ENCODE measurements around the gene IFI27.

Gene IFI27

DNA sequence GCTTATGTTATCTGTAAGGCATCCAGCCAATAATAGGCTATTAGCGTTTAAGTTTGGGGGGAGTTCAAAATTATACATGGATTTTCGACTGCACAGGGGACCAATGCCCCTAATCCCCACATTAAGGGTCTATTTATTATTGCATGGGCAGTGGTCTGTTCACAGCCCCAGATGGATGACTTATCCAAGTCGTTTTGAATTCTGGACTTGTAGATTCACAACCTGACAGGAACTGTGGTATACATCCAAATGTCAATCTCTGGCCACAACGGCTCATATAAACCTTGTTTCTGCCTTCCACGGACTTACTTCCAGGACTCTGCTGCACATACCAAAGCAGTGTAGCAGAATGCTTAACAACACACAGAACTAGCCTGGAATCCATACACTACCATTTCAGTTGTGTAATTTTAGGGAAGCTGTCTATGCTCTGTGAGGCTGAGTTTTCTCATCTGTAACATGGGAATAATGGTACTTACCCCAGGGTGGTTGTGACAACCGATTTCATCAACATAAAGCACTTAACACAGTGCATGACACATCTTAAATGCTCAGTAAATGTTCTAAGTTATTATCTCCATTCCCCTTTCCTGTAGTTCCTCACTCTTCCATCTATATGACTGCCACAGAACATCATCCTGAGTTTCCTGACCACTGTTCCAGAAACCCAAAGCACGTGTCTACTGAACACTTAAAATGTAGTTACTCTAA is 33.3 kb upstream of the IFI27 start:
- Mint-ChIP-seq H3K4me1 (peaks cover 38% of the 10 kb centered on the region), H3K9me3 (peaks cover 68% of the 10 kb centered on the region), H3K36me3 (ENCODE audit: low read depth) (peaks cover 78% of the 10 kb centered on the region), H3K27me3 (ENCODE audit: low read depth, poor library complexity) (no peaks in the 10 kb centered on the region), H3K27ac (no peak overlapping the region), H3K4me3 (no peak overlapping the region)
- no peak for DNase-seq
- TF ChIP-seq, protein P1, sequence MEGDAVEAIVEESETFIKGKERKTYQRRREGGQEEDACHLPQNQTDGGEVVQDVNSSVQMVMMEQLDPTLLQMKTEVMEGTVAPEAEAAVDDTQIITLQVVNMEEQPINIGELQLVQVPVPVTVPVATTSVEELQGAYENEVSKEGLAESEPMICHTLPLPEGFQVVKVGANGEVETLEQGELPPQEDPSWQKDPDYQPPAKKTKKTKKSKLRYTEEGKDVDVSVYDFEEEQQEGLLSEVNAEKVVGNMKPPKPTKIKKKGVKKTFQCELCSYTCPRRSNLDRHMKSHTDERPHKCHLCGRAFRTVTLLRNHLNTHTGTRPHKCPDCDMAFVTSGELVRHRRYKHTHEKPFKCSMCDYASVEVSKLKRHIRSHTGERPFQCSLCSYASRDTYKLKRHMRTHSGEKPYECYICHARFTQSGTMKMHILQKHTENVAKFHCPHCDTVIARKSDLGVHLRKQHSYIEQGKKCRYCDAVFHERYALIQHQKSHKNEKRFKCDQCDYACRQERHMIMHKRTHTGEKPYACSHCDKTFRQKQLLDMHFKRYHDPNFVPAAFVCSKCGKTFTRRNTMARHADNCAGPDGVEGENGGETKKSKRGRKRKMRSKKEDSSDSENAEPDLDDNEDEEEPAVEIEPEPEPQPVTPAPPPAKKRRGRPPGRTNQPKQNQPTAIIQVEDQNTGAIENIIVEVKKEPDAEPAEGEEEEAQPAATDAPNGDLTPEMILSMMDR (IDR thresholded peaks at IDR 0.05), result no peak

DNA sequence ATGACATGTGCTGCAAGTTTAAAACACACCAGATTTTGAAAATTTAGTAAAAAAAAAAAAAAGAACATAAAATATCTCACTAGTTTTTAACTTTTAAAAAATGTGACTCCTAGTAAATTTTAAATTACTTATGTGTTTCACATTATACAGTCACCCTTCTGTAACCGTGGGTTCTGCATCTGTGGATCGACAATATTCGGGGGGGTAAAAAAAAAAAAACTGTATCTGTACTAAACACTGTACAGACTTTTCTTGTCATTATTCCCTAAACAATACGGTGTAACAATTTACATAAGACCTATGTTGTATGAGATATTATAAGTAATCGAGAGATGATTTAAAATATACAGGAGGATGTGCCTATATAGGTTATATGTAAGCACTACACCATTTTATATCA is 32.7 kb upstream of the IFI27 start:
- TF ChIP-seq, protein P1 (IDR thresholded peaks at IDR 0.05), result no peak

DNA sequence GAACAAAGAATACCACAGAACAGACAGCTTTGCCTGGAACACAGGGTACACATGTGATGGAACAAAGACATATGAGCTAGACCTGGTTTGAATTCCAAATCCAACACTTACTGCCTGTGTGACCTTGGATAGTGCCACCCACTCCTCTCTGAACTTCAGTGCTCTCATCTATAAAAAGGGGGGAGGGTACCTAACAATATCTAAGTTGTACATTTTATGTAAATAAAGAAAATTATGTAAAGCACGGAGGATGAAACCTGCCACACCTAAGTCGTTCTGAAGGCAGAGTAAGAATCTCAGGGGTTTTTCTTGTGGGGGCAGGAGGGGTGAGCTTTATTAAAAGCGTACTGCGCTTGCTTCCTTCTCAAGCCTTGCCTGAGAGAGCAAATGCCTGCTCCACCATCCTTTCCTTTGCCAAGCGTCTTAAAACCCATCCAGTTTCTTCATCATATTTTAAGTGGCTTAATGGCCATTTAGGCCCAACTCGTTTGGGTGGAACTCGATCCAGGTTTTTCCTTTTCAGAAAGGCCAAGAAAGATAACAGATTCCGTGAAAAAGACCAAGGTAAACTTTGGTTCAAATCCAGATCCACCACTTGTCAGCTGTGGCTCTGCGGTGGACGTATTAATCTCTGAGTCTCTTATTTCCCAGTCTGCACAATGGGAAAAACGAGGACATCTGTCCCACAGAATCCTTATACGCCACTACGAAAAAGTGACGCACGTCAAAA is 30.5 kb upstream of the IFI27 start:
- TF ChIP-seq, protein P1 (IDR thresholded peaks at IDR 0.05), result no peak
- Mint-ChIP-seq H3K27ac (peak overlapping the region; percentile 99), H3K9me3 (peaks cover 60% of the 10 kb centered on the region), H3K4me1 (peaks cover 57% of the 10 kb centered on the region), H3K36me3 (ENCODE audit: low read depth) (peaks cover 77% of the 10 kb centered on the region), H3K27me3 (ENCODE audit: low read depth, poor library complexity) (no peaks in the 10 kb centered on the region), H3K4me3 (peak overlapping the region; percentile 100)
- no peak for DNase-seq

More for the DNA sequence above, 32.7 kb upstream of the IFI27 start:
- Mint-ChIP-seq H3K27me3 (ENCODE audit: low read depth, poor library complexity) (no peaks in the 10 kb centered on the region), H3K9me3 (peaks cover 67% of the 10 kb centered on the region), H3K4me1 (peaks cover 40% of the 10 kb centered on the region), H3K27ac (no peak overlapping the region), H3K36me3 (ENCODE audit: low read depth) (peaks cover 79% of the 10 kb centered on the region), H3K4me3 (peak overlapping the region; percentile 100)
- DNase-seq, result no peak

DNA sequence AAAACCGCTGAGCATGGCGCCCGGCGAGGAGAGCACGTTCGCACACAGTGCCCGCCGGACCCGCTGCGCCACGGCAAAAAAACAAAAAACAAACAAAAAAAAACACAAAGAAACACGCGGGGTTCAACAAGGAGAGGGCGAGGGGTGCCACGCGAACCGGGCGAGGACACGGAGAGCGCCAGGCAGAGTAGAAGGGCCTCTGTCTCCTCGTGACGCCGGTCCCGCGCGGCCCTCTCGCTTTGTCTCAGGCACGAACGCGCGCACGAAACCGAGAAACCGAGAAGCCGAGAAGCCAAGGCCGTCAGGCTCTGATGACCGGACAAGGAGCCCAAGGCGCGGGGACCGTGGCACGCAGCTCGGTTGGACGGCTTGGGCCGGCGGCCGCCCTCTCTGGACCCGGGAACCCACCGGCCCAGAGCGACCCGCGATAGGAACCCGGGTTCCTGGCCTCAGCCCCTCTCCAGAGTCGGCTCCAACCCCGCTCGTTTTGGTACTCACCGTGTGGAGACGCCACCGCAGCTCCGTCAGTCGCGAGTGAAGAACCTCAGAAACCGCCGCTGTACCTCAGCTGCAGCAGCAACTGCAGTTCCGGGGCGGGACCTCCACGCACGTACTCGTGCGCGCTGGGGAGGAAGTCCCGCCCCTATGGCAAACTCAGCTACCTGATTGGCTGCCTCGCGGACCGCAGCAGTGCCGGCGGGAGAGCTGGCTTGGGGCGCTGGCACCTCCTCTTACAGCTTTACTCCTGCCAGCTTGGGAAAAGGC is 29.7 kb upstream of the IFI27 start, which contains the start of the genes DDX24 and IFI27L1:
Gene DDX24, minus strand, starts transcription at position 582 of the 765 bp plus-strand sequence. CDS start 1,460 bp downstream, outside the sequence.
Gene IFI27L1, plus strand, starts transcription at position 690 of the 765 bp plus-strand sequence. CDS start 15,628 bp downstream, outside the sequence.
- TF ChIP-seq, protein P1 (IDR thresholded peaks at IDR 0.05), result no peak
- peak within 1 kb of the TSS; percentile 100 for H3K4me3 Mint-ChIP-seq

DNA sequence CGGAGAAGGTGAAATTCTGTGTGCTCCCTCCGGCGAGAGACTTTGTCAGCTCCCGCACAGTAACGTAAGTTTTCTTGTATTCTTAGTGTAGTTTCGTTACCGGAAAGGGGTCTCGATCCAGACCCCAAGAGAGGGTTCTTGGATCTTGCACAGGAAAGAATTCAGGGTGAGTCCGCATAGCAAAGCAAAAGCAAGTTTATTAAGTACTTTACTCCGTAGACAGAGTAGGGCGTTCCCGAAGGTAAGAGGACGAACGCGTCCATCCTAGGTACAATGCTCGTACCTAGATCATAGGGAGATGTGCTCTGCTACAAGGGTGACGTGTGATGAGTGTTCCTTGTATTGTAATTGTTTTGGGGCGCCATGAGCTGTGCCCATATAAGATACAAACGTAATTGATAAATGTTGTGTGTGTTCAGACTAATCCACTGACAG is 29.1 kb upstream of the IFI27 start:
- TF ChIP-seq, protein P1 (IDR thresholded peaks at IDR 0.05), result no peak
- no peak for DNase-seq
- Mint-ChIP-seq H3K4me1 (peaks cover 59% of the 10 kb centered on the region), H3K27ac (peak overlapping the region; percentile 94), H3K27me3 (ENCODE audit: low read depth, poor library complexity) (no peaks in the 10 kb centered on the region), H3K36me3 (ENCODE audit: low read depth) (peaks cover 77% of the 10 kb centered on the region), H3K4me3 (peak overlapping the region; percentile 100), H3K9me3 (peaks cover 60% of the 10 kb centered on the region)

More for the DNA sequence above, 29.7 kb upstream of the IFI27 start, which contains the start of the genes DDX24 and IFI27L1:
- peak; percentile 97 for DNase-seq
- Mint-ChIP-seq H3K9me3 (peaks cover 60% of the 10 kb centered on the region), H3K4me1 (peaks cover 59% of the 10 kb centered on the region), H3K27ac (peak within 1 kb of the TSS; percentile 99), H3K36me3 (ENCODE audit: low read depth) (peaks cover 77% of the 10 kb centered on the region), H3K27me3 (ENCODE audit: low read depth, poor library complexity) (no peaks in the 10 kb centered on the region)

Data from nephron progenitor cell (in vitro differentiated cells).